ENCODE data around the gene RNF11.

RNF11 gene

DNA sequence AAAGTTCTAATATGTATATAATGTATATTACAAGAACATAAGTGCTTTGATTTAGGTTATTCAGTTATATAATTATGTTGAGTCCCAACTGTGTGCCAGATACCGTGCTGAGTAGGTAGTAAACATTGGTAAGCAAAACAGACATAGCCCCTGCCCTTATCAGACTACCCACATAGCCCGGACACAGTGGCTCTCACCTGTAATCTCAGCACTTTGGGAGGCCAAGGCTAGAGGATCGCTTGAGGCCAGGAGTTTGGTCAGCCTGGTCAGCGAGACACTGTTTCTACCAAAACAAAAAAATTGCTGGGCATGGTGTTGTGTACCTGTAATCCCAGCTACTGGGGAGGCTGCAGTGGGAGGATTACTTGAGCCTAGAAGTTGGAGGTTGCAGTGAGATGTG lies 30.7 kb downstream of the RNF11 start:
- no peak for DNase-seq

DNA sequence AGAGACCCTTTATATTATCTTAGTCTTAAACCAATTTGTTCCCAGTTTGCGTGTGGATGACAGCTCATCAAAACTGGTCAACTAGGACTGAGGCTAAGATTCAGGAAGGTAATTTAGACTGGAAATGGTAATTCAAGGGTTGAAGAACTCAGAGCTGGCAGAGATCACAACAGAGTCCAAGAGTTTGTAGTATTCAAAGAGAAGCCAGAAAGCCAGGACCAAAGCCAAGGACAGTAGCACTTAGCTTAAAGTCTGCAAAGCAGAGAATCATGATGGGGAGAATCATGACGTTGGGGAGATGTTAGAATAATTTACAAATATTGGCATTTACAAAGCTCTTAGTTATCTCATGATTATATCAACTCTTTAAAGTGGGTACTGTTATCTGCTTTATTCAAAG lies 32.6 kb downstream of the RNF11 start:
- DNase-seq: no peak

DNA sequence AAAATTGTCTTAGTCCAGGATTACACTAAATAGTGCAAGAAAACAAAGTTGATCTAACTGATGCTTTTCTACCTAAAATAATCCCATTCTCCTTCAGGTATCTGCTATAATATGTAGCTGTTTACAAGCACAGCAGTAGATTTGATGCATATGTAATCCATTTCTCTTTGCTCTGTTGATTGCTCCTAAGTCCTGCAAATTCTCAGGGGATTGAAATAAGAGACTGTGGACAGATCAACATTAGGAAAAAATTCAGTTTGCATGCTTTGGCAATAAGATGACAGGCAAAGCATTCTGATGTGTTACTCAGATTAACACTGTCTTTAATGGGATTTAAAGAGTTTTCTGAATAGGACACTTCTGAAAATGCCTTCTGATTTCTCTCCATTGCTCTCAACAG lies 34.7 kb downstream of the RNF11 start:
- no peak for DNase-seq

DNA sequence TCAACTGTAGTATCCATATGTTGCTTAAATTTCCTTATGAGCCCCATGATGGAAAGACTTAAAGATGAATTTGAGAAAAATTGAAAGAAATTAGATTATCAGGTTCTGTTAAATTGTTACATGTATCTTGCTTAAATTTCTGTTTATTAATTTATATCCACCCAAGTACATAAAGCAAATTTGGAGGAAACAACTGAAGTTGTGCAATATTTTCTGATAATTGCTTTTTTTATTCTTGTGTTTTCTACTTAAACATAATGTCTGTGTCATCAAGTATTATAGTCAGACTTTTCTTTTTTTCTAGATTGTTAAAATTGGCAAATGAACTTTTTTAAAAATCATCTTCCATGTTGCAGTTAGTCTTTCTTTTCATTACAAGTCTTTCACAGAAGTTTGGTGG lies 36.8 kb downstream of the RNF11 start:
- no peak for DNase-seq

DNA sequence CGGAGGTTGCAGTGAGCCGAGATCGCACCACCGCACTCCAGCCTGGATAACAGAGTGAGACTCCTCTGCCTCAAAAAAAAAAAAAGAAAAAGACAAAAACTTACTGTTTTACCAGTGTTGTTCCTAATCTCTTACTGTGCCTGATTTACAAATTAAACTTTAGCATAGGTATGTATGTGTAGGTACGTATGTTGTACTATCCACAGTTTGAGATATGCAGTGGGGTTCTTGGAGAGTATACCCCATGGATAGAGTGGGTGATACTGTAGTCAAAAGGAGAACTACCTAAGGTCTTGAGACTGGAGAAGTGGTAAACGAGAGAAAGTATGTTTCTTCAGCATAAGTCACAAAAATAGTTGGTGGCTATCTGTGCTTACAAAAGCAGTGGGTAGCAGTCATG lies 38.6 kb downstream of the RNF11 start:
- no peak for DNase-seq

DNA sequence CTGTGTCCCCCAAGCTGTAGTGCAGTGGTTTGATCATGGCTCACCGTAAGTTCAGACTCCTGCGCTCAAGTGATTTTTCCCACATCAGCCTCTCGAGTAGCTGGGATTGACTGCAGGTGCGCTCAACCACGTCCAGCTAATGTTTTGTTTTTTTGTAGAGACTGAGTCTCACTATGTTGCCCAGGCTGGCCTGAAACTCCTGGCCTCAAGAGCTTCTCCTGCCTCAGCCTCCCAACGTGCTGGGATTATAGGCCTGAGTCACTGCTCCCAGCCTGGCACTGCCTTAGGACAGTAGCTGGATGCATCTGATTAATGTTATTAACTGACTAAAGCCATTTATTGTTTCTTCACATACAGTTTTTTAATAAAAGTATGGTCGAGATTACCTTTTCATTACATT lies 40.2 kb downstream of the RNF11 start:
- DNase-seq: peak; percentile 39

DNA sequence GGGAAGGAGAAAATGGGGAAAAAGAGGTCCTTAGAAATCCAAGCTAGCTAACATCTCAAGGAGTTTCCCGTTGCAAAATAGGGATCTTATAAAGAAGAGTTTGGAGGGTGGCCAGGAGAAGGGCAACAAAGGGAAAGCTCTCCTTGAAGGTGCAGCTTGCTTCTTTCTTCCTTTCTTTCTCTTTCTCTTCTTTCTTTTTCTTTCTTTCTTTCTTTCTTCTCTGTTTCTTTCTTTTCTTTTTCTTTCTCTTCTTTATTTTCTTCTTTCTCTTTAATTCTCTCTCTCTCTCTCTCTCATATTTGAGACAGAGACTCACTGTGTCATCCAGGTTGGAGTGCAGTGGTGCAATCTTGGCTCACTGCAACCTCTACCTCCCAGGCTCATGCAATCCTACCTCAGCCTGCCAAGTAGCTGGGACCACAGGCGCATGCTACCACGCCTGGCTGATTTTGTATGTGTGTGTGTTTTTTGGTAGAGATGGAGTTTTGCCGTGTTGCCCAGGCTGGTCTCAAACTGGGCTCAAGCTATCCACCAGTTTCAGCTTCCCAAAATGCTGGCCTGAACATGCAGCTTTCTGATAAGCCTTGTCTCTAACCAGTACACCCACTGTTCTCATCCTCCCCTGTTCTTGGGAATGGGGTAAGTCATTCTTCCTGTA lies 44.4 kb downstream of the RNF11 start:
- DNase-seq: no peak

DNA sequence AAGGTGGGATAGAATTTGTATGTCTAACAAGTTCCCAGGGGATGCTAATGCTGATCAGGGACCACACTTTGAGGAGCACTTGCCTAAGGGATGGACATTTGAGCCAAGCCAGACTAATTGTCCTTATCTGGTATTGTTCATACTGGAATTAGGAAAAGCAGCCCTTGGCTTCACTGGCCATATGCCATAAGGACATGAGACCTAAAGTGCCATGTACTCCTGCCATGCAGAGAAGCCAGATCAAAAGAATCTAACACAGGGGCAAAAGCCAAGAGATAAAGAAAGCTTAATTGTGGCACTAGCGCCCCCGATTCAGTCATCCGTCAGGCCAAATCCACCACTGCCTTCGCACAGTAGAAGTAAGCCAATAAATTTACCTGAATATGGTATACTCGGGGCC lies 45.7 kb downstream of the RNF11 start:
- no peak for DNase-seq

DNA sequence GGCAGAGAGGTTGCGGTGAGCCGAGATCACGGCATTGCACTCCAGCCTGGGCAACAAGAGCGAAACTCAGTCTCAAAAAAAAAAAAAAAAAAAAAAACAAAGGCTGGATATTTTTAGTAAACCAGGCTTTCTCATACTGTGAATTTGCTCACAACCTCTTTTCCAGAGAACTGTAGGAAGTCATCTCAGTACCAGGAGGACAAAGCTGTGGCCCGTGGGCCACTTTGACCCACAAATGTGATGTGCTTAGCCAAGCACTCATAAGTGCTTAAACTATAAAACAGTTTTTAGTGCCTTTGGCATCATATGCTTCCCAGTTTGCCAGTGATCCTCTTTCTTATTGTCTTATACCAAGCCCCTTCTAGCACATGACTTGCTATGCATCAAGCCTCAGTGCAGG lies 46.5 kb downstream of the RNF11 start:
- DNase-seq: no peak

DNA sequence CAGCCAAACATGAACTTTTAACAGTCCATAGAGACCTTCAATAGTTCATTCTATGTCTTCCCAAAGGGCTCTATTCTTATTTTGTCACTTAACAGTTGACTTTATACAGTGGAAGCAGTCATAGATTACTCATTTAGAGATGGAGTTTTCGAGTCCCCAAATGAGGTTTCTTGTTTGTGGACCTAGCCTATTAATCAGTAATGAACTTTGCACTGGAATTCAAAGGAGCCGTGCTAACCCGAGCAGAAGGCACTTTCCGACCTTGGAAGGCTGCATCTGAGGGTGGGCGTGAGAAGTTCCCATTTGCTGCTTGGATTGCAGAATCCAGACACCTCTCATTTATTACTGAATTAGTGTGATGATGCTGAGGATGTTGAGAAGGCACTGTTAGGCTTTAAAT lies 47.9 kb downstream of the RNF11 start:
- DNase-seq: no peak

DNA sequence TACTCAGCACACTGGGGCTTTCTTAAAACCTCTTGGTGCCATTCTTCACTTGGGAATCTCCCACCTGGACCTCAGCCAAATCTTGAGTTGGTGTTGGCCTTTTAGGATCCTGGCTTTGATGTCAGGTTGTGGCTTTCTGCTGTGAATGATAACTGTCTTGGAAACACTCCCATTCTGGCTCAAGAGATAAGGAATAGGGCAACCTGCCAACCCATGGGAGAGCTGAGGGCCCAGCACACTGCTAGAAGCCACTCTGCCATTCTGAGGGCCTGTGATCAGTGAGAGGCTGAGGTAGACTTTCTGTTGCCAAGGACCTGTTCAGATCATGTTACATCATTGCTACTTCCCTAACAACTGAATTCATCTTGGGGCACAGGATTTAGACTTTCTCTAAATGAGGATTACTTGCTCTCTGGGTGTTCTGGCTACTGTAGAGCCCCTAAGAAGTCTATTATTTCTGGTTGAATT lies 48.4 kb downstream of the RNF11 start:
- DNase-seq: peak; percentile 46

DNA sequence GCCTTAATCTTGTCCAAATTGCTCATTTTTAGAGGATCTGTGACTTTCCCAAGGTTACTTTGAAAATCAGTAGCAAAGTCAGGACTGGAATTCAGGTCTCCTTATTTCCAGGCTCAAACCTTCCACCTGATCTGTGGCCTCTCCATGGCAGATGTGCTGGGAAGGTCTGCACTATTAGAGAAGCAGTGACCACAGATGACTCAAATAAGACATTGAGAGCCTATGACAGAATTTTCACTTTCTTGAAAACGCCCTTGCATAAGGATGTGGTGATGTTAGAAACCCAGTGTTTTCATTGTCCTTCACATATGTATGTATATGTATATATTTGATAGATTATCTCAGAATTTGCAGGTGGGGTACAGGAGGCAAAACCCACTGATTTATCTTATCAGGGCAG lies 49.0 kb downstream of the RNF11 start:
- no peak for DNase-seq

DNA sequence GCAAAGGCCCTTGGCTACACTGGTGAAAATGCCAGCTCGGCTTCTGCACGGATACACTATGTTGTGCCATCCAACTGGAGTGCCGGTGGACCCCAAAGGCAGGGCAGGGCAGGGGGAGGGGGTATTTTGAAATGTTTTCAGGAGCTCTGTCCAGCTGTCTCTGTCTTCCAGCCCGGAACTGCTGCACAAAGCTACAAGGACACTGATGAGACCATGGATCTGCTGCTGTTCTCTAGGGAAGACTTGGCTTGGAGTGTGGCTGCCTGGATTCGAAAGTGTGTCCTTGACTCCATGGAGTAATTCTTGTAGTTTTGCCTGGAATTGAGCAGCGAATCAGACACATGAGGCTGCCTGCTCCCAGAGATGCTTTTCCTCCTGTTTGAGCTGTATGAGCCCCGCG lies 51.9 kb downstream of the RNF11 start:
- no peak for DNase-seq

DNA sequence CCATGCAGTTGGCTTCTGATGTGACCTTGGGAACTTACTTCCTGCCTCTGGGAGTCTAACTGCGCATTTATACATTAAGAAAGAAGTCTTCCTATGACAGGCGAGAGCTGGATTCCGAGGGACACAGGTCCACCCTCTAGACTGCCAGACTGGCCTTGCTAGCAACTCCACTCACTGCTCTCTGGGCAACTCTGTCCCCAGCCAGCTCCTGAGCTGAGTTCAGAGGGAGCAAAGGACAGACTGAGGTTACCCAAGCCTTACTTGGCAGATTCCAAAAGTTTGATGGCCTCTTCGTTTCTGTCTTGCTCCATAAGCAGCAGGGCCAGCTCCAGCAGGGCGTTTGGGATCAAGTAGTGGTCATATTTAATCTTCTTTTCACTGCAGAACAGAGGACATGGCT lies 52.5 kb downstream of the RNF11 start:
- no peak for DNase-seq

DNA sequence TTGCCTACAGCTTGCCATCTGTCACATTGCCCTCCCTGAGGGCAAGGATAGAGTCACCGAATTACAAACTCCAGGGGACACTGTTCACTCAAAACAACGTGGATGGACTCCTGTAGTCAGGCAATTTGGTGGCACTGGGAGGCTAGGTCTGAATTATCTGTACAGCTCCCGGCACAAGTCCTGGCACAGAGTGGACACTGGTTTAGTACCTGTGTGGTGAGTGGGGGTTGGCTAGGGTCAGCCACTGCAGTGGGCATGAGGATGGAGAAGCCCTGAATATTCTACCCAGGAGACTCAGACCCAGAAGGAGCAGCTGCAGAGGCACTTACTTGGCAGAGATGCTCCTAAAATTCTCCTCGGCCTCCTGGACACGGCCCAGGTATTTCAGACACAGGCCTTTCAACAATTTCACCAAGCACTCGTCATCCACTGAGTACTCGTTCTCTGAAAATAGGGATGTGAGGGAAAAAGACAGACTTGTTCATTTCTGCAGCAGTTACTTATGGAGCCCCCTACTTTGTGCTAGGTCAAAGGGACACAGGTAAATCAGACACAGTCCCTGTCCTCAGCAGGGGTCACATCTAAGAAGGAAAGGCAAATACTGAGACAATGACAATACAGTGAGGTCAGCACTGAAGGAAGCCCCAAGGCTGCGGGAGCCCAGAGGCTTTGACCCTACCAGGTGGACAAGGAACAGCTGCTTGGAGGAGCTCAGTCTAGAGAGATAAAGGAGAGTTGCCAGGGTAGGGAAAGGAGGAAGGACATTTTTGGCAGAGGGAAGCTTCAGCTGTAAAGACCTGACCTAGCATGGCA lies 53.8 kb downstream of the RNF11 start:
- DNase-seq: no peak

DNA sequence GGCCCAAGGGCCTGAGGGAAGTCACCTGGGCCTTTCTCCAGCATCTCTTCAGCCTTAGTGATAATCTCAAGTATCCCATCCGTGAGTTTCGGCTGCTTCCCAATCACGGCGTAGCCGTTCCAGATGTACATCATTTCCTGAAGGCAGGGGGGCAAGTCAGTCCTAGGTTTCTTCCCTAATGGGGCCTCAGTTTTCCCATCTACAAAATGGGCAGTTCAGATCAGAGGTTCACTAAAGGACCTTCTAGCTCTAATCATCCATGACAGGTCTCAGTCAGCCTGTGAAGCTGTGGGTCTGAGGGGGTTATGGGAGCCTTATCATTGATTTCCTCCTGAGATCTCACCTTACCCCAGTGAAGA lies 54.4 kb downstream of the RNF11 start:
- DNase-seq: no peak

DNA sequence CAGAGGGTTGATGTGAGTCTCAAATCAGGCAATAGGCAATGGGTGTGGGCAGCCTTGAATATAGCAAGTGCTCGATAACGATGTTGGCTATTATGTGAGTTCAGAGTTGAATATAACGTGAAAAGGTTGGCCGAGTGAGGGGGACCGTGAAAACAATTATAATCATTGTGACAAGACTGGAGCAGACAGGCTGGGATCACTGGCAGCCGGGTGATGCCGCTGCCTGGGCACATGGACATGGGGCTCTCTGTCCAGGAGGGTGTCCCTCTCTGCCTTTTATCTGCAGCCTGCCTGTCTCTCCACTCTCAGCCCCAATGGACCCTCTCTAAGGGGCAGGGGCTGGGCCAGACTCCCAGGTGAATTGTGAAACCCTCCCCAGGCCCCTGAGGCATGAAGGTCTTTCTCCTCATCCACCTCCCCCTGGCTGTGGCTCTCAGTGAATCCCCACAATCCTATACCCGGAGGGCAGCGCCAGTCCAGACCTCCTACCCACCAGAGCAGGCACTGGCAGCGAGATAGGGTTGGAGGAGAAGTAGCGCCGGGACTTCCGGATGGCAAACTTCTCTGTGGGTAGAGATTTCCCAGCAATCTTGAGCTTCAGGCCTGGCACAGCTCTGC lies 57.9 kb downstream of the RNF11 start:
- no peak for DNase-seq

DNA sequence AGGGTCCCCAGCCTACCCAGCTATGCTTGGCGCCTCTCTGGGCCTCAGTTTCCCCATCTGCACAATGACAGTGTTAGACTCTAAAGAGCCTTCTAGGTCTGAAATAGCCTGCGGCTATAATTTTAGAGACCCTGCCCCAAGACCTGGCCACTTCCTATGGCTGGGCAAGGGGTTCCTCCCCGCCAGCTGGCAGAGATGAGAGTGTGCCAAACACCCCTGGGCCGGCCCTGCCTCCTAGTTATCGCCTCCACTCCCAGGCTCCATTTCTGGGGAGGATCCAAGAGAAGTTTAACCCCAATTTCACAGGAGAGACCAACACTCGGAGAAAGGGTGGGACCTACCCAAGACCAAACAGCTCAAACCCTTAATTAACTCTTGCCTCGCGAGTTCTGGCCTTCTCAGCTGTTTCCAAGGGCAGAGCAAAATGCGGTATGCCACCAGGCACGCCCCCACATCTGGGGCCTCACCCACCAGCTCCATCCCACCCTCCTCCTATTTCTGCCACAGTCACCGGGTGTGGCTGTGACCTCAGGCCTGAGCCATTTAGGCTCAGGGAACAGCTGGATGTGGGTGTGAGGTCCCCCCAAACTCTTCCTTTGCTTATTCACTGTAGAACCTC lies 58.6 kb downstream of the RNF11 start:
- DNase-seq: no peak

DNA sequence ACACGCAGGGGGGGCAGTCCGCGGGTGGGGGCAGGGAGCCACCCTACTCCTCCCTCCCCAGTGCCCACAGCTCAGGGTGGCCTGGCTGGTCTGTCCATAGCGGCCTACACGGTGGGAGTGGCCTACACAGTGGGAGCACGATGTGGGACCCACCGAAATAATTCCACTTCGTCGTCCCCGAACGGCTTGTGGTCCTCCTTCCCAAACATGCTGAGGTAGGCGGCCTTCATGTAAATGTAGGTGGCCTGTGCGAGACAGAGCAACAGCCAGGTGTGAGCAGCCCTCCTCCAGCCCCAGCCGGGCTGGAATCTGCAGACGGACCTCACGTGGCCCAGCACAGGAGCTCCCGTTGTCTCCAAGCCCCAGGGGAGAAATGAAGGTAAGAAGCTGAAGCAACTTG lies 59.9 kb downstream of the RNF11 start:
- DNase-seq: no peak

DNA sequence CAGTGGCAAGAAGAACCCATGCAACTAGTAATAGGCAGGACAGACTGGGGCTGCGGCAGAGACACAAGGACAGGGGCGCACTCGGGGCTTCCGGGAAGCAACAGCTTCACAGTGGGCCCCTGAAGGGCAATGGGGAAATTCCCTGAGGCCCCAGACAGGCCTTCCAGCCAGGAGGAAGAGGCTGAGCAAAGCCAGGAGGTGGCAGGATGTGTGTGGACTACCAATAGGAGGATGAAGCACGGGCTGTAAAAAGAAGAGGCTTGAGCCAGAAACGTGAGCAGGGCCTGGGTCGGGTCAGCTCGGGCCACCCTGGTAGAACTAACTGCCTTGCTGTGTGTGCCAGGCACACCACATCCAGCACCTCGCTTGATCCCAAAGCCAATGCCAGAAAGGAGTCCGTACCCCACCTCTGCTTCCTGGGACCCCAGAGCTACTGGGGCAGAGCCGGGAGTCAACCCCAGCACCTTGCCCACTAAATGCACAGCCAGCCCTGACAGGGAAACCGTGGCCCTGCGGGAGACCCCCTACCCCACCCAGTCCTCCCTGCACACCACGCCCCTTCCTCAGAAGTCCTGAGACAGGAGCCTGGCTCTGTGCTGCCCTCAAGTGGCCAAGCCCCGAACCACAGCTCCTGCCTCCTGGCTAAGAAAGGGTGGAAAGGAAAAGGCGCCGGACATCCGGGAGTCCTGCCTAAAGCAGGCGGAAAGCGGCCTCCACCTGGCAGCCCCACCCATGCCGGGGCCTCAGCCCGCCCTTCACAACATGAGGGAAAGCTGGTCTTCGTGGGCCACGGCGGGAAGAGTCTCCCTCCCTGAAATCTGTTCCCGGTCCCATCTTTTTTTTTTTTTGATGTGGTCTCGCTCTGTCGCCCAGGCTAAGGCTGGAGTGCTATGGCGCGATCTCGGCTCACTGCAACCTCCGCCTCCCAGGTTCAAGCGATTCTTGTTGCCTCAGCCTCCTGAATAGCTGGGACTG lies 60.6 kb downstream of the RNF11 start:
- DNase-seq: peak; percentile 83

DNA sequence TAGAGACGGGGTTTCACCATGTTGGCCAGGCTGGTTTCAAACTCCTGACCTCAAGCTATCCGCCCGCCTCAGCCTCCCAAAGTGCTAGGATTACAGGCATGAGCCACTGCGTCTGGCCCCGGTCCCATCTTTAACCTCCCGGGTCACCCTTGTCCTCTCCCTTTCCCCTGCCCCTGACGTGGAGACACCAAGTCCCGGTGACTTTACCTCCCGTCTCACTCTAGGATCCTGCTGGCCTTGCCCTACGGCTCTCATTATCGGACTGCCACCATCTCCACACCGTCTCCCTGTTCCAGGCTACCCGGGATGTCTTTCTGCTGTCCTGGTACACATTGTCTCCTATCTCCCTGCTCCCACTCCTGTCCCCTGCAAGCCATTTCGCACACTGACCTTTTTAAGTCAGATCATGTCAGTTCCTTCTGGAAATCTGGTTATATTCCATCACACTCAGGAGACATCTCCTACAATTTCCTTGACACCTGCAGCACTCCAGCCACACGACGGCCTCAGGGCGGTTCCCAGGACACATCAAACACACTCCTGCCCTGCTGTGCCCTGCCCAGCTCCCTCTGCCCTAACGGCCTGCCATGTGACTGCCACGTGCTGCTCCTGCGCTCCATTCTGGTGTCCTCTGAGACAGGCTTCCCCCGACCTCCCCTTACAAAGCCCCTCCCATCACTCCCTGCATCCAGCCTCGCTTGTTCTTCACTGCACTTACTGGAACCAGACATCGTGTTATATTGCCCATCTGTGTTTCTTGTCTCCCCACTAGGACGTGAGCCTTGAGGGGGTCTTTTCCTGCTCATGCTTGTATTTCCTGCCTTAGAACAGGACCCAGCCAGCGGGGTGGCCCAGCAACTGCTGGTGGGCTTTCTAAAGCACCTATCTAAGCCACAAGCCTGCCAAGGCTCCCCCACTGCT lies 61.6 kb downstream of the RNF11 start:
- DNase-seq: no peak

DNA sequence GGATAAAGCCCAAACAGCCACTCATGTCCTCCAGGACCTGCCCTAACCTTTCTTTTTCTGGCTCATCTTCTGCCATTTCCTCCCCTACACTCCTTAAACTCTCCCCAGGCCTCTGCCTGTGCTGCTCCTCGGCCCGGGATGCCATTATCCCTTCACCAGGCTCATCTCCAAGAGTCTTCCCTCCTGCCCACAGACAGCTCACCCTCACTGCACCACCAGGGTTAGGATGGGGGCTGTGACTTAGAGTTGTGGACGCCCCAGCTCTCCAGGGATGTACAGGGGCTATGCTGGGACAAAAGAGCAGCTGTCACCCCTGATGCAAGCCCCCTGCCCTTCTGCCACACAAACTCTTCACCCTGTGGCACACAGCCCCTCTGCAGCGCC lies 62.2 kb downstream of the RNF11 start:
- DNase-seq: no peak
